ENCODE measurements around the gene FRMD8. TPM values are rescaled to one million over a fixed set of nuclear protein-coding genes. Genes with fewer than 3 reads are reported as not detected.

The FRMD8 gene
- total and polyA plus RNA-seq, 2 of the 8 experiments (the other 6 are each of a cell fraction or from before 2014, with no cell fraction given): 15.0 to 19.2 TPM

DNA sequence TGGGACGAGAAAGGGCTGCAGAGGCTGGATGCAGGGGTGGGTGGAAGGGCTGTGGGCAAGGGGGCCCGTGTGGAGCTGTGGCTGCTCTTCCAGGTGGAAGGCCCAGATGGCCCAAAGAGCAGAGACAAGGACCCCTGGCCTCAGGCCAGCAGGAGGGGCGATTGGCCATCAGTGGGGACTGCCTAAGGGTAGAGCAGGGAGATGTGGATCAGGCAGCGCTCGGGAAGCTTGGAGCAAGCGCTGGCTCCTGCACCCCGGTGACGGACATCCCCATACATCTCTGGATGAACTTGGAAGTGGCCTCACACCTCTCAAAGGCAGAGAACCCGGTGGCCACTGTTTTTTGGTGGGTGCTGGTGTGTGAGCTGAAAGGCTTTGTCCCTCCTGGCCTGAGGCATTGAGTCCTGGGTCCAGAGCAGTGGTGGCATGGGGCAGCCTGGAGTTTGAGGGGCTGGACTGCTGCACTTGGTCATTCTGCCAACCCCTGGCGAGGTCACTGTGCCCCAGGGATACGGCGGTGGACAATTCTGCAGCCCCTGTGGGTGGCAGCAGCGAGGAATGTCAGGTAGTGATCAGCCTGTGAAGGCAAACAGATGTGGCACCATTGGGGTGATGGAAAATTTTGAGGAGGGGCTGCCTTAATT is 5.9 kb downstream of the FRMD8 start:
- FAIRE-seq (no peak), DNase-seq (ENCODE audit: low read depth in 1 of 2, low spot score in 2 of 2) (no peak)
- no peaks in the 10 kb centered on the region for H3K9me3 ChIP-seq (ENCODE audit: insufficient read depth in 2 of 2, low read depth in 1 of 2, low read length in 1 of 2)
- no peak overlapping the region for H2BK20ac ChIP-seq (ENCODE audit: low read length)
- H3K9ac ChIP-seq (replicated peaks in 1 of 4; ENCODE audit: extremely low read depth in 1 of 4, low read depth in 3 of 4, low read length in 3 of 4): no peak overlapping the region
- H3K14ac ChIP-seq (ENCODE audit: insufficient read length): no peak overlapping the region
- H3K79me2 ChIP-seq (ENCODE audit: control insufficient read depth in 1 of 2, insufficient read depth in 2 of 2, low read length in 2 of 2): no peaks in the 10 kb centered on the region
- no peak overlapping the region for H2BK120ac ChIP-seq (replicated peaks; ENCODE audit: low read depth, low read length)
- H4K8ac ChIP-seq (ENCODE audit: extremely low read depth, insufficient read depth, low read length): no peak overlapping the region
- H3K18ac ChIP-seq (ENCODE audit: extremely low read depth, low read length): no peak overlapping the region
- no peak overlapping the region for H4K91ac ChIP-seq (replicated peaks; ENCODE audit: insufficient read length, low read length)
- no peak overlapping the region for H3K4ac ChIP-seq (replicated peaks; ENCODE audit: insufficient read length, low read depth, low read length)
- no peaks in the 10 kb centered on the region for H3K23me2 ChIP-seq (ENCODE audit: low read depth, low read length)
- no peak for TF ChIP-seq HDAC6 (IDR thresholded peaks at IDR 0.05; ENCODE audit: low read depth, low read length)
- no peak for TF ChIP-seq YY1 (IDR thresholded peaks at IDR 0.05; ENCODE audit: low read depth, low read length)
- no peak for TF ChIP-seq SP1 (IDR thresholded peaks at IDR 0.05; ENCODE audit: low read depth, low read length)
- TF ChIP-seq KDM4A (IDR thresholded peaks at IDR 0.05; ENCODE audit: low read depth, low read length, severe bottlenecking): no peak
- no peak for TF ChIP-seq CTBP2 (IDR thresholded peaks at IDR 0.05; ENCODE audit: borderline replicate concordance, insufficient read depth, insufficient read length, low read length)
- no peak for TF ChIP-seq FOSL1 (IDR thresholded peaks at IDR 0.05; ENCODE audit: insufficient read depth, low read depth, low read length)
- no peak for TF ChIP-seq CBX8 (IDR thresholded peaks at IDR 0.05; ENCODE audit: borderline replicate concordance, low read depth, low read length)
- no peak for TF ChIP-seq SIX5 (IDR thresholded peaks at IDR 0.05; ENCODE audit: low read depth, low read length)
- no peak for TF ChIP-seq SP4 (IDR thresholded peaks at IDR 0.05; ENCODE audit: low read length)
- ChIA-PET CTCF (ENCODE audit: partially characterized antibody) (interaction anchor here (0.7 to 4.5 kb wide), 9 partner anchors 12 to 201 kb away, joined by 3 to 29 read pairs (median 9); no protein-coding TSS in a partner anchor), POLR2A (ENCODE audit: partially characterized antibody) (interaction anchor here (1.9 to 17.0 kb wide), 4 partner anchors 10 to 110 kb away, joined by 4 to 202 read pairs (median 15); partner anchors contain the start of gene MALAT1)
- peaks cover 0 to 14% (median 5%) of the 10 kb centered on the region in 4 experiments; a peak in 5 of 7 replicates for H3K4me1 ChIP-seq (replicated peaks in 1 of 4; ENCODE audit: control insufficient read depth in 3 of 4, insufficient read depth in 4 of 4, low read length in 3 of 4)
- no peak overlapping the region for H2BK15ac ChIP-seq (ENCODE audit: low read length)
- WGBS, 2 experiments (ENCODE audit: extremely low coverage in 1 of 2, insufficient coverage in 1 of 2, insufficient read length in 1 of 2, insufficient replicate concordance in 2 of 2, low coverage in 1 of 2, low lambda C conversion rate in 2 of 2, missing lambda C conversion rate in 1 of 2): 90% methylated on average over 13 of the region's 13 CpGs; no CpG with 5 or more reads in 1 of the 2 experiments
- H3K23ac ChIP-seq (ENCODE audit: insufficient read length): no peak overlapping the region
- H3K27ac ChIP-seq (ENCODE audit: low read depth, low read length): no peak overlapping the region
- H2BK12ac ChIP-seq (ENCODE audit: low read depth, low read length): no peak overlapping the region
- no peak overlapping the region for H3K56ac ChIP-seq (replicated peaks; ENCODE audit: insufficient read length, low read depth, low read length)
- no peak overlapping the region for H3K4me2 ChIP-seq (ENCODE audit: insufficient read depth in 1 of 2, low read depth in 2 of 2, low read length in 2 of 2)
- H4K5ac ChIP-seq (ENCODE audit: insufficient read length, low read depth, low read length): no peak overlapping the region
- H2BK5ac ChIP-seq (ENCODE audit: low read depth, low read length): no peak overlapping the region
- H3K4me3 ChIP-seq (ENCODE audit: extremely low read depth in 1 of 4, insufficient read depth in 2 of 4, low read depth in 3 of 4, low read length in 4 of 4): no peak overlapping the region
- H3K36me3 ChIP-seq (ENCODE audit: control insufficient read depth in 2 of 4, insufficient read depth in 4 of 4, low read length in 3 of 4): peaks cover 0 to 4% (median 0%) of the 10 kb centered on the region in 4 experiments; a peak in 2 of 8 replicates
- H3K79me1 ChIP-seq (ENCODE audit: low read depth, low read length): peaks cover 2% of the 10 kb centered on the region; the same call in 1 of the 2 replicates
- H2AK5ac ChIP-seq (ENCODE audit: low read depth, low read length): no peak overlapping the region
- no peak overlapping the region for H2AFZ ChIP-seq (ENCODE audit: low read length)
- peaks cover 0 to 3% of the 10 kb centered on the region in 2 experiments for H4K20me1 ChIP-seq (replicated peaks in 1 of 2; ENCODE audit: control insufficient read depth in 1 of 2, insufficient read depth in 2 of 2, low read length in 2 of 2)
- H3K27me3 ChIP-seq (replicated peaks in 1 of 4; ENCODE audit: control insufficient read depth in 3 of 4, extremely low read depth in 1 of 4, insufficient read depth in 3 of 4, low read length in 3 of 4): no peaks in the 10 kb centered on the region

Data from H1 (cell line).